BLaER1 (cell line): ENCODE results near the gene ARFGEF3.

ENCODE experiments used
- H3K27ac ChIP-seq: shearing (Covaris generic); formaldehyde crosslinking; 2 replicates; pipeline ENCODE4 v1.8.1; 2022
- H3K27me3 ChIP-seq: shearing (Covaris generic); formaldehyde crosslinking; 2 replicates; pipeline ENCODE4 v1.8.1; 2022
- H3K36me3 ChIP-seq: shearing (Covaris generic); formaldehyde crosslinking; 2 replicates; pipeline ENCODE4 v1.8.1; 2022
- H3K4me1 ChIP-seq: shearing (Covaris generic); formaldehyde crosslinking; 2 replicates; pipeline ENCODE4 v1.8.1; 2022
- H3K4me2 ChIP-seq: shearing (Covaris generic); formaldehyde crosslinking; 2 replicates; pipeline ENCODE4 v1.8.1; 2022
- H3K4me3 ChIP-seq: shearing (Covaris generic); formaldehyde crosslinking; 2 replicates; pipeline ENCODE4 v1.8.1; 2022
- H3K9ac ChIP-seq: shearing (Covaris generic); formaldehyde crosslinking; 2 replicates; pipeline ENCODE4 v1.8.1; 2022
- H3K9me3 ChIP-seq: shearing (Covaris generic); formaldehyde crosslinking; 2 replicates; pipeline ENCODE4 v1.8.1; 2022
- H4K20me1 ChIP-seq: shearing (Covaris generic); formaldehyde crosslinking; 2 replicates; pipeline ENCODE4 v1.8.1; 2022
- Cebpa-rat ChIP-seq: shearing (Covaris generic); IDR thresholded peaks from 2 replicates; pipeline ENCODE4 v1.8.1; 2022

Gene ARFGEF3

DNA sequence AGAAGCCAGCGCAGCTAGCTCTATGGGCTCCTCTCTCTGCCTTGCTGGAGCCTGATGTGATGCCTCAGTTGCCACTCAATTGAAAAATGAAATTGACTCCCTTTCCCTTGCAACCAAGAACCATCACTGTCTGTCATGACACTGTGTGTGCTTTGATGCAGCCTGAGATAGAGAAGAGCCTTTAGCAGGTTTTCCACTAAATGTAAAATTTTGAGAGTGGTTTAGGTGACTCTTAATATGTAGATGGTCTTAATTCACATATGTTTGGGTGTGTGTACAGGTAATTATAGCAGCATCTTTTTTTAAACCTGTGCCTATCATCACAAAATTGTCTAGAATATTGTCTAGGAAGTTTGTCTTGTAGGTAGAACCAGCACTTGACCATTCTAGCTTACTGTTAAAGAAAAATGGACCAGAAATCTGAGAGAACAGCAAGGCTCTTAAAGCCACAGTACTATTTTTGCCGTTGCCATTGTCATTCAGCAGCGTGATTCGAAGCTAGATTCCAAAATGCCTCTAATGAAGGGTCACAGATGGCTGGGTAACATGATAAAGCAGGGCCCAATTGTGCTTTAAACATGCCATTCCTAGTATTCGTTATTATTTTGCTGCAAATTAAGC, 1.3 kb downstream of the ARFGEF3 start:
- no peak overlapping the region for H3K4me3 ChIP-seq
- H3K9me3 ChIP-seq, result no peaks in the 10 kb centered on the region
- H3K27ac ChIP-seq, result no peak overlapping the region
- H3K4me1 ChIP-seq, result peaks cover 15% of the 10 kb centered on the region
- no peak for TF ChIP-seq Cebpa-rat
- no peak overlapping the region for H3K9ac ChIP-seq
- H3K27me3 ChIP-seq, result peaks cover 59% of the 10 kb centered on the region
- no peaks in the 10 kb centered on the region for H3K36me3 ChIP-seq
- peaks cover 14% of the 10 kb centered on the region; the same call in 1 of the 2 replicates for H4K20me1 ChIP-seq
- no peak overlapping the region for H3K4me2 ChIP-seq

DNA sequence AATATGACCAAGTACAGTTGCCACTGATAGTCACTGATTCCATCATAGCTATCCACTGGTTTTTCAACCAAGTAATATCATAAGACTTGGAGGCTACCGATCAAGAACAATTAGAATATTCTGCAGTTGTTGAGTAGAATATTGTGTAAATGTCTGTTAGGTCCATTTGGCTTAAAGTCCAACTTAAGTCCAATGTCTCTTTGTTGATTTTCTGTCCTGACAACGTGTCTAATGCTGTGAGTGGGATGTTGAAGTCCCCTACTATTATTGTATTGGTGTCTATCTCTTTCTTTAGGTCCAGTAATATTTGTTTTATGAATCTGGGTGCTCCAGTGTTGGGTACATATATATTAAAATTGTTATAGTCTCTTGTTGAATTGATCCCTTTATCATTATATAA, 13.9 kb downstream of the ARFGEF3 start:
- H3K27me3 ChIP-seq, result no peaks in the 10 kb centered on the region
- H3K9ac ChIP-seq, result no peak overlapping the region

GRCh38 chr6:138176652-138177232, 15.0 kb downstream of the ARFGEF3 start:
- no peak for TF ChIP-seq Cebpa-rat

More for the DNA sequence above, 13.9 kb downstream of the ARFGEF3 start:
- Histone ChIP-seq H3K27ac (no peak overlapping the region), H3K4me3 (no peak overlapping the region), H3K9me3 (peaks cover 25% of the 10 kb centered on the region), H4K20me1 (no peaks in the 10 kb centered on the region), H3K36me3 (no peaks in the 10 kb centered on the region), H3K4me1 (no peaks in the 10 kb centered on the region), H3K4me2 (no peak overlapping the region)
- TF ChIP-seq Cebpa-rat, result no peak

DNA sequence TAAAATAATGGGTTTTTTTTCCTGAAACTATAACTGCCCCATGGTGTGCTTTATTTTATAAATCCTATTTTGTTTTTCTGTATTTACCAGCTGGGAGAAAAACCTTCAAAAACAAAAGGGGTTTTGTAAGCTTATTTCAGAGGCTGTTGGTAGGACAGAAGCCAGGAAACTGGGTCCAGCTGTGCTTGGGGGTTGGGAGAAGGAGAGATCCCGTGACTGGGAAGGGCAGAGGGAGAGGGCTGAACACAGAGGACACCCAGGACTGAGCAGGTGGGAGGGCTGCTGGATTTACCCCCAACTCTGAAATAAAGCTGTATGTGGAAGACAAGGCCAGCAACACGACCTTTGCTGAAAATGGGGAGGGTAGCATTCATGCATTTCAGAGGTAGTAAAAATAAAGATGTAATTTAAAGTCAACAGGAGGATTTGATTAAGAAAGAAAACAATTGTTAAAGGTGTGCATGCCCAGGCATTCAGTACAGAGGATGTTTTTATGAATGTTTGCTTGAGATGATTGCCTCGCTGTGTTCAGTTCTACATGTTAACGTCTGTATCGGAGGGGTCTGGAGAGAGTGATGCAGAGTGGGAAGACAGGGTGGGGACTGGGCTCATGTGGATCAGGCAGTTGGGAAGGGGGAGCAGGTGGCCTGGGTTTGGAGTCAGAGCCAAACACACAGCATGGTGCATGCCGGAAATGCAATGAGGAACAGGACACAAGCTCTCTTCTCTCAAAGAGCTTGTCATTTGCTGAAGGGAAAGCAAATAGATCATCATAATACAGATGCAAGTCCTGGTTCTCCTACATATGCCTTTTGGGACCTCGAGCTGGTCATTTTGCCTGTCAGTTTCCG, 21.4 kb downstream of the ARFGEF3 start:
- Histone ChIP-seq H3K4me3 (no peak overlapping the region), H3K27me3 (no peaks in the 10 kb centered on the region), H4K20me1 (no peaks in the 10 kb centered on the region), H3K27ac (no peak overlapping the region), H3K9me3 (peaks cover 2% of the 10 kb centered on the region), H3K4me1 (no peaks in the 10 kb centered on the region), H3K4me2 (no peak overlapping the region), H3K9ac (no peak overlapping the region), H3K36me3 (no peaks in the 10 kb centered on the region)
- no peak for TF ChIP-seq Cebpa-rat

More at GRCh38 chr6:138176652-138177232, 15.0 kb downstream of the ARFGEF3 start:
- Histone ChIP-seq H3K4me2 (no peak overlapping the region), H3K36me3 (no peaks in the 10 kb centered on the region), H4K20me1 (no peaks in the 10 kb centered on the region), H3K27ac (no peak overlapping the region), H3K4me3 (no peak overlapping the region), H3K27me3 (no peaks in the 10 kb centered on the region), H3K9ac (no peak overlapping the region), H3K4me1 (no peaks in the 10 kb centered on the region), H3K9me3 (peaks cover 25% of the 10 kb centered on the region)

DNA sequence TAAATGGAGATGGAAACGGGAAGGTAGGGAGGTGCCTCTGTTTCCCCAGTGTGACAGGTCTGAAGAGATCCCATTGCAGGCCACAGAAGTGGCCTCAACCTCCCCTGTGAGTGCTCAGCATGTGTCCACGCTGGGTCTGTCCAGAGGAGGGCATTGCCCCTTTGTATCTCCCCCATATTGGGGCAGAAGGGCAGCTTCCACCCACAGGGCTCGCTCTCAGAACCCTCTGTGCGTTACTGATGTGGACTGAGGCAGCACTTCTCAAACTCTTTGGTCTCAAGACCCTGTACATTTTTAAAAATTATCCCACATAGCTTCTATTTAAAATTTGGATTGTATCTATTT, 22.0 kb downstream of the ARFGEF3 start:
- Histone ChIP-seq H3K4me3 (no peak overlapping the region), H3K9ac (no peak overlapping the region), H3K9me3 (no peaks in the 10 kb centered on the region), H3K36me3 (no peaks in the 10 kb centered on the region), H3K27me3 (no peaks in the 10 kb centered on the region), H4K20me1 (no peaks in the 10 kb centered on the region), H3K4me1 (no peaks in the 10 kb centered on the region), H3K27ac (no peak overlapping the region), H3K4me2 (no peak overlapping the region)
- TF ChIP-seq Cebpa-rat, result no peak

DNA sequence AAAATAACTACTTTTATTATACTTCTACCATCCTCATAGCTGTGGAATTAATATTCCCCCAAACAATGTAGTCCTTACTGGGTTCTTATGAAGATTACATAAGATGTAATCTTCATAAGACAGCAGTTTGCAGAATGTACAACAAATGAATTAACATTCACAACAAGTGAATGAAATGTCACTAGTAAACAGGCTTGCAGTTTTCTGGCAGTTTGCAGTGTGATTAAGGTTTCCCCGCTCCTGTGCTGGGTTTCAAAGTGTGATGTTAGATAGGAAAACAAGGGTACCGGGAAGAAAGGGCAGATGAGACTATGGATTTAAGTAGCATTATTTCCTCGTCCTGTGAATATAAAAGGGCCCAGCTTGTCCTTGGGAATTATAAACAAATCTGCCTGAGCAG, 22.5 kb downstream of the ARFGEF3 start:
- no peak overlapping the region for H3K9ac ChIP-seq
- H3K4me1 ChIP-seq, result no peaks in the 10 kb centered on the region
- H4K20me1 ChIP-seq, result no peaks in the 10 kb centered on the region
- TF ChIP-seq Cebpa-rat, result no peak
- no peak overlapping the region for H3K27ac ChIP-seq
- H3K36me3 ChIP-seq, result no peaks in the 10 kb centered on the region
- H3K9me3 ChIP-seq, result no peaks in the 10 kb centered on the region
- no peak overlapping the region for H3K4me2 ChIP-seq
- H3K4me3 ChIP-seq, result no peak overlapping the region
- H3K27me3 ChIP-seq, result no peaks in the 10 kb centered on the region

- no peaks in the 10 kb centered on the region for H4K20me1 ChIP-seq
- no peak overlapping the region for H3K27ac ChIP-seq
- H3K4me1 ChIP-seq, result no peaks in the 10 kb centered on the region
- H3K36me3 ChIP-seq, result no peaks in the 10 kb centered on the region
- H3K4me2 ChIP-seq, result no peak overlapping the region
- H3K9me3 ChIP-seq, result no peaks in the 10 kb centered on the region
- TF ChIP-seq Cebpa-rat, result no peak
- no peak overlapping the region for H3K4me3 ChIP-seq
- H3K27me3 ChIP-seq, result no peaks in the 10 kb centered on the region
- no peak overlapping the region for H3K9ac ChIP-seq
Observed at GRCh38 chr6:138187156-138187555, 25.4 kb downstream of the ARFGEF3 start.

GRCh38 chr6:138188278-138188941, 26.7 kb downstream of the ARFGEF3 start:
- Histone ChIP-seq H3K36me3 (no peaks in the 10 kb centered on the region), H3K4me1 (no peaks in the 10 kb centered on the region), H3K27me3 (no peaks in the 10 kb centered on the region), H4K20me1 (no peaks in the 10 kb centered on the region), H3K4me2 (no peak overlapping the region), H3K27ac (no peak overlapping the region), H3K9ac (no peak overlapping the region), H3K9me3 (no peaks in the 10 kb centered on the region), H3K4me3 (no peak overlapping the region)
- TF ChIP-seq Cebpa-rat, result no peak

- Histone ChIP-seq H3K4me2 (no peak overlapping the region), H3K36me3 (no peaks in the 10 kb centered on the region), H3K27me3 (no peaks in the 10 kb centered on the region), H3K9ac (no peak overlapping the region), H3K4me3 (no peak overlapping the region), H3K27ac (no peak overlapping the region), H3K4me1 (no peaks in the 10 kb centered on the region), H3K9me3 (no peaks in the 10 kb centered on the region), H4K20me1 (no peaks in the 10 kb centered on the region)
- no peak for TF ChIP-seq Cebpa-rat
Observed at GRCh38 chr6:138194287-138194686, 32.5 kb downstream of the ARFGEF3 start.
